ENCODE data around the gene FNDC3B.

- TF ChIP-seq, protein P1, sequence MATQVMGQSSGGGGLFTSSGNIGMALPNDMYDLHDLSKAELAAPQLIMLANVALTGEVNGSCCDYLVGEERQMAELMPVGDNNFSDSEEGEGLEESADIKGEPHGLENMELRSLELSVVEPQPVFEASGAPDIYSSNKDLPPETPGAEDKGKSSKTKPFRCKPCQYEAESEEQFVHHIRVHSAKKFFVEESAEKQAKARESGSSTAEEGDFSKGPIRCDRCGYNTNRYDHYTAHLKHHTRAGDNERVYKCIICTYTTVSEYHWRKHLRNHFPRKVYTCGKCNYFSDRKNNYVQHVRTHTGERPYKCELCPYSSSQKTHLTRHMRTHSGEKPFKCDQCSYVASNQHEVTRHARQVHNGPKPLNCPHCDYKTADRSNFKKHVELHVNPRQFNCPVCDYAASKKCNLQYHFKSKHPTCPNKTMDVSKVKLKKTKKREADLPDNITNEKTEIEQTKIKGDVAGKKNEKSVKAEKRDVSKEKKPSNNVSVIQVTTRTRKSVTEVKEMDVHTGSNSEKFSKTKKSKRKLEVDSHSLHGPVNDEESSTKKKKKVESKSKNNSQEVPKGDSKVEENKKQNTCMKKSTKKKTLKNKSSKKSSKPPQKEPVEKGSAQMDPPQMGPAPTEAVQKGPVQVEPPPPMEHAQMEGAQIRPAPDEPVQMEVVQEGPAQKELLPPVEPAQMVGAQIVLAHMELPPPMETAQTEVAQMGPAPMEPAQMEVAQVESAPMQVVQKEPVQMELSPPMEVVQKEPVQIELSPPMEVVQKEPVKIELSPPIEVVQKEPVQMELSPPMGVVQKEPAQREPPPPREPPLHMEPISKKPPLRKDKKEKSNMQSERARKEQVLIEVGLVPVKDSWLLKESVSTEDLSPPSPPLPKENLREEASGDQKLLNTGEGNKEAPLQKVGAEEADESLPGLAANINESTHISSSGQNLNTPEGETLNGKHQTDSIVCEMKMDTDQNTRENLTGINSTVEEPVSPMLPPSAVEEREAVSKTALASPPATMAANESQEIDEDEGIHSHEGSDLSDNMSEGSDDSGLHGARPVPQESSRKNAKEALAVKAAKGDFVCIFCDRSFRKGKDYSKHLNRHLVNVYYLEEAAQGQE (IDR thresholded peaks at IDR 0.05; ENCODE audit: insufficient read depth in 1 of 2, low read depth in 2 of 2, low read length in 2 of 2): no peak
- TF ChIP-seq TAF1 (IDR thresholded peaks at IDR 0.05; ENCODE audit: borderline replicate concordance, insufficient read depth, low read length): no peak
Measured at GRCh38 chr3:172110127-172110779, 70.9 kb downstream of the FNDC3B start.

All from PFSK-1 (cell line).